OCI-LY7 (cell line): ENCODE results near the gene FGR. TPM values are rescaled to one million over a fixed set of nuclear protein-coding genes. Genes with fewer than 3 reads are reported as not detected.

Experiments used
- BruUV-seq: library from RNA; stranded (reverse); fragments of 400-500 nt; replicated peaks from 2 replicates; lab custom pipeline; 2021; lab: Mats Ljungman, UMichigan
- CTCF ChIA-PET: fragments of 300-600 bp; sonication (Branson Sonifier 250); formaldehyde crosslinking; loops from one replicate; lab custom pipeline; 2022; ENCODE audit warnings: antibody characterized with exemption; ENCODE audit not compliant: unreplicated experiment; lab: Charles Lee
- POLR2A ChIA-PET: fragments of 300-600 bp; sonication (Branson Sonifier 250); formaldehyde crosslinking; loops from one replicate; lab custom pipeline; 2022; ENCODE audit warnings: antibody characterized with exemption; lab: Charles Lee
- DNase-seq: peaks from one replicate; pipeline ENCODE4 v3.0.0-alpha.2; 2015; ENCODE audit warnings: low spot score
- H2AFZ ChIP-seq: fragments of 200-600 bp; sonication (generic), shearing (Covaris generic); 2 replicates; pipeline ENCODE4 v1.6.1; 2014; ENCODE audit warnings: mild to moderate bottlenecking, antibody characterized with exemption, low read length, moderate library complexity
- H3K27ac ChIP-seq: fragments of 200-600 bp; sonication (generic); 2 replicates; pipeline ENCODE4 v1.5.1; 2014; ENCODE audit warnings: mixed run types, low read depth, mild to moderate bottlenecking, moderate library complexity, low read length, inconsistent platforms; ENCODE audit not compliant: poor library complexity, severe bottlenecking
- H3K36me3 ChIP-seq: fragments of 200-600 bp; sonication (generic); 2 replicates; pipeline ENCODE4 v1.6.1; 2014; ENCODE audit warnings: mild to moderate bottlenecking, antibody characterized with exemption, low read length, moderate library complexity, mixed read lengths; ENCODE audit not compliant: insufficient read depth
- H3K4me1 ChIP-seq: fragments of 200-600 bp; sonication (generic); 2 replicates; pipeline ENCODE4 v1.5.1; 2014; ENCODE audit warnings: mild to moderate bottlenecking, low read length; ENCODE audit not compliant: insufficient read depth, poor library complexity, severe bottlenecking
- H3K4me2 ChIP-seq: fragments of 200-600 bp; sonication (generic); 2 replicates; pipeline ENCODE4 v1.6.1; 2014; ENCODE audit warnings: mild to moderate bottlenecking, low read length
- H3K4me3 ChIP-seq: fragments of 200-600 bp; sonication (generic); 2 replicates; pipeline ENCODE4 v1.5.1; 2014; ENCODE audit warnings: mild to moderate bottlenecking, low read depth, low read length; ENCODE audit not compliant: poor library complexity, severe bottlenecking
- H3K79me2 ChIP-seq: fragments of 200-600 bp; sonication (generic); 2 replicates; pipeline ENCODE4 v1.6.1; 2016; ENCODE audit warnings: low read depth, mild to moderate bottlenecking, low read length, moderate library complexity, mixed read lengths; ENCODE audit not compliant: insufficient read depth
- H3K9me2 ChIP-seq: fragments of 200-600 bp; sonication (generic); 2 replicates; pipeline ENCODE4 v1.6.1; 2016; ENCODE audit warnings: mild to moderate bottlenecking, low read length, mixed read lengths; ENCODE audit not compliant: insufficient read depth
- H3K9me3 ChIP-seq: fragments of 200-600 bp; sonication (generic); 2 replicates; pipeline ENCODE4 v1.6.1; 2014; ENCODE audit warnings: mild to moderate bottlenecking, mixed run types, low read length, mixed read lengths
- H4K20me1 ChIP-seq: fragments of 200-600 bp; sonication (generic); 2 replicates; pipeline ENCODE4 v1.6.1; 2014; ENCODE audit warnings: mild to moderate bottlenecking, antibody characterized with exemption, low read length, moderate library complexity, mixed read lengths; ENCODE audit not compliant: insufficient read depth
- EZH2phosphoT487 ChIP-seq: fragments of 200-600 bp; sonication (generic); IDR thresholded peaks from 2 replicates; pipeline ENCODE4 v1.6.1; 2018; ENCODE audit warnings: low read depth, borderline replicate concordance, mild to moderate bottlenecking, mixed run types, antibody characterized with exemption, low read length, moderate library complexity, mixed read lengths
- intact Hi-C: fragments of 100-400 bp; cut with micrococcal nuclease; formaldehyde crosslinking; loops from one replicate; pipeline ENCODE4 v1.10.0; 2022; ENCODE audit not compliant: unreplicated experiment
- total RNA-seq, 2 experiments: library from RNA; depleted of rRNA in 1 of 2; stranded (reverse); fragments of >200 nt in 1 of 2; shearing (Covaris generic) in 1 of 2; gene quantifications; 2 replicates each; pipeline ENCODE4 v1.2.3, GENCODE V29; 2014 to 2022
- TF ChIP-seq, protein P1 (sequence below): fragments of 200-600 bp; sonication (generic); conservative IDR thresholded peaks from 2 replicates; pipeline ENCODE4 v1.5.1; 2014; ENCODE audit warnings: mild to moderate bottlenecking, antibody characterized with exemption, low read length, moderate library complexity, mixed read lengths

FGR gene
- total RNA-seq, 2 experiments from 2014 or later = 1.2 to 2.2 TPM

DNA sequence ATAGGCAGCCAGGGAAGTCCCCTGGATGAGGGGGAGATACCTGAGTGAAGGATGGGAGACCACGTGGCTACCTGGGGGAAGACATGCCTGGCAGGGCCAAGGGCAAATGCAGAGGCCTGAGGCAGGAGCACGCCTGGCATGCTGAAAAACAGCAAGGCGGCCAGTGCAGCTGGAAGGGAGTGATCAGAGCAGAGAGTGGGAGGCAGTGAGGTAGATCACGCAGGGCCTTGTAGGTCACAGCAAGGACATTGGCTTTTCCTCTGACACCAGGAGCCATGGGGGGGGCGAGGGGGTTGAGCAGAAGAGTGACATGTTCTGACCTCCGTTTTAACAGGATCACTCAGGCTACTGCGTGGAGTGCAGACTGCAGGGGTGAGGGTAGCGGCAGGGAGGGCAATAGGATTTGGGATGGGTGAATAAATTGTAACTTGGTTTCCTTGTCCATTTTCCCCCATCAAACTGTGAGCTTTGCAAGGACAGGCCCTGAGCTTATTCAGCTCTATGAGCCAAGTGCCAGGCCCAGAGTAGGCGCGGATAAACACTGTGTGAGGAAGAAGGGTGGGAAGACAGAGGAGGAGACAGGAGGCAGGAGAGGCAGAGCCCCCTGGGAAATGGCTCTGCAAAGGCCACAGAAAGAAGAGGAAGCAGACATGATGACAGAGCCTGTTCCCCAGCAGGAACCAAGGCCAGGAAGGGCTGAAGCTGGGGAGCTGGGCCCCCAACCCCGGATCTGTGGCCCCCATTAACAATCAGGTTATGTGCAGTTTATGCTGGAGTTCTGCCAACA lies 20.4 kb upstream of the FGR start:
- H2AFZ ChIP-seq = peak overlapping the region; percentile 68
- POLR2A ChIA-PET = no interaction called here

DNA sequence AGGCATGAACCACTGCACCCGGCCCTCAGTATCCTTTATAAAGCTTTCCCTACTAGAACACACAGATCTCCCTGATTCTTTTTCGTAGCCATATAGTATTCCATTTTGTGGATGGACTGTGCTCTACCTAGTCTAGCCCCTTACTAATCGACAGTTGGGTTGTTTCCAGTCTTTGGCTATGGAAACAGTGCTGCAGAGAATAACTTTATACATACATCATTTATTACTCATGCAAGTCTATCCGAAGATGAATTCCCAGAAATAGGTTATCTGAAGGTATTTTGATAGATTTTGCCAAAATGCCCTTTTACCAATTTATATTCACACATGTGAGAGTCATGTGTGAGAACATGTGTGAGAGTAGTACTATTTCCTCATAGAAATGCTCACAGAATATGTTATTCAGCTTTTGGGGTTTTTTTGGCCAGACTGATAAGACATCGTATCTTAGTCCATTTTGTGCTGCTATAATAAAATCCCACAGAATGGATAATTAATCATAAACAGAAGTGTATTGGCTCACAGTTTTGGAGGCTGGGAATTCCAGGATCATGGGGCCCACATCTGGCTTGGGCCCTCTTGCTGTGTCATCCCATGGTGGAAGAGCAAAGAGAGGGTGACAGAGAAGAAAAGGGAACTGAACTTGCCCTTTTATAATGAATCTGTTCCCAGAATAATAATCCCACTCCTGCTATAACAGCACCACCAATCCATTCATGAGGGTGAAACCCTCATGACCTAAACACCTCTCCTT lies 17.3 kb upstream of the FGR start:
- no peaks in the 10 kb centered on the region for H4K20me1 ChIP-seq
- no peaks in the 10 kb centered on the region for H3K9me3 ChIP-seq
- peaks cover 8% of the 10 kb centered on the region for H3K4me1 ChIP-seq
- H3K9me2 ChIP-seq = no peaks in the 10 kb centered on the region
- no peaks in the 10 kb centered on the region for H3K79me2 ChIP-seq
- intact Hi-C loops = no loop called here
- no peak for DNase-seq
- CTCF ChIA-PET = no interaction called here
- BruUV-seq = no TSS peak
- H3K36me3 ChIP-seq = no peaks in the 10 kb centered on the region
- no peak overlapping the region for H2AFZ ChIP-seq
- no peak overlapping the region for H3K4me2 ChIP-seq
- TF ChIP-seq, protein P1, sequence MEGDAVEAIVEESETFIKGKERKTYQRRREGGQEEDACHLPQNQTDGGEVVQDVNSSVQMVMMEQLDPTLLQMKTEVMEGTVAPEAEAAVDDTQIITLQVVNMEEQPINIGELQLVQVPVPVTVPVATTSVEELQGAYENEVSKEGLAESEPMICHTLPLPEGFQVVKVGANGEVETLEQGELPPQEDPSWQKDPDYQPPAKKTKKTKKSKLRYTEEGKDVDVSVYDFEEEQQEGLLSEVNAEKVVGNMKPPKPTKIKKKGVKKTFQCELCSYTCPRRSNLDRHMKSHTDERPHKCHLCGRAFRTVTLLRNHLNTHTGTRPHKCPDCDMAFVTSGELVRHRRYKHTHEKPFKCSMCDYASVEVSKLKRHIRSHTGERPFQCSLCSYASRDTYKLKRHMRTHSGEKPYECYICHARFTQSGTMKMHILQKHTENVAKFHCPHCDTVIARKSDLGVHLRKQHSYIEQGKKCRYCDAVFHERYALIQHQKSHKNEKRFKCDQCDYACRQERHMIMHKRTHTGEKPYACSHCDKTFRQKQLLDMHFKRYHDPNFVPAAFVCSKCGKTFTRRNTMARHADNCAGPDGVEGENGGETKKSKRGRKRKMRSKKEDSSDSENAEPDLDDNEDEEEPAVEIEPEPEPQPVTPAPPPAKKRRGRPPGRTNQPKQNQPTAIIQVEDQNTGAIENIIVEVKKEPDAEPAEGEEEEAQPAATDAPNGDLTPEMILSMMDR = no peak
- no peak for TF ChIP-seq EZH2phosphoT487
- POLR2A ChIA-PET = no interaction called here
- no peak overlapping the region for H3K27ac ChIP-seq
- no peak overlapping the region for H3K4me3 ChIP-seq

More for the DNA sequence above, 20.4 kb upstream of the FGR start:
- TF ChIP-seq, protein P1 = no peak
- no peak for TF ChIP-seq EZH2phosphoT487
- no TSS peak for BruUV-seq
- no peaks in the 10 kb centered on the region for H3K79me2 ChIP-seq
- no peaks in the 10 kb centered on the region for H3K9me2 ChIP-seq
- no peaks in the 10 kb centered on the region for H3K9me3 ChIP-seq
- no peak overlapping the region for H3K27ac ChIP-seq
- no peaks in the 10 kb centered on the region for H4K20me1 ChIP-seq
- no peak overlapping the region for H3K4me3 ChIP-seq
- no peak overlapping the region for H3K4me2 ChIP-seq
- H3K36me3 ChIP-seq = no peaks in the 10 kb centered on the region
- intact Hi-C loops = no loop called here
- CTCF ChIA-PET = no interaction called here
- DNase-seq = no peak
- peaks cover 26% of the 10 kb centered on the region for H3K4me1 ChIP-seq
